ENCODE results near the gene CCP110.

DNA sequence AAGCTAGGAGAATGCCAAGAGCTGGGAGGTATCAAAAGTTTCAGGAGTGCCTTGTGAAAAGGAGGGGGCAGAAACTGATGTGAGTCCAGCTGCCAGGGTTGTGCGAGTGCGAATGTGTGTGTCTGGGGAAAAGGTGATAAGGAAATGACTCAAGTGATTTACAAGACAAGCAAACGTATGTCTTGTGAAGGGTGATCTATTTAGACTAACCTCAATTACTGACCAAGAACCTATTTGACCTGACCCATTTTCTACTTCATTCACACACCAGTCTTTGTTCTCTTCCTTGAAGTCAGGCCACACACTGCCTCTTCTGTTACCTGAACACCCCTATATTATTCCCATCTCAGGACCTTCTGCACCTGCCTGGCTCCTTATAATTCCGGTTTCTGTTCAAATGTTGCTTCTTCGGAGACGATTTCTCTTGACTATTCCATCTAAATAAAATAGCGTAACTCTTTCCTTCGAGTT lies 2.8 kb upstream of the CCP110 start:
- TF ChIP-seq, protein P1, sequence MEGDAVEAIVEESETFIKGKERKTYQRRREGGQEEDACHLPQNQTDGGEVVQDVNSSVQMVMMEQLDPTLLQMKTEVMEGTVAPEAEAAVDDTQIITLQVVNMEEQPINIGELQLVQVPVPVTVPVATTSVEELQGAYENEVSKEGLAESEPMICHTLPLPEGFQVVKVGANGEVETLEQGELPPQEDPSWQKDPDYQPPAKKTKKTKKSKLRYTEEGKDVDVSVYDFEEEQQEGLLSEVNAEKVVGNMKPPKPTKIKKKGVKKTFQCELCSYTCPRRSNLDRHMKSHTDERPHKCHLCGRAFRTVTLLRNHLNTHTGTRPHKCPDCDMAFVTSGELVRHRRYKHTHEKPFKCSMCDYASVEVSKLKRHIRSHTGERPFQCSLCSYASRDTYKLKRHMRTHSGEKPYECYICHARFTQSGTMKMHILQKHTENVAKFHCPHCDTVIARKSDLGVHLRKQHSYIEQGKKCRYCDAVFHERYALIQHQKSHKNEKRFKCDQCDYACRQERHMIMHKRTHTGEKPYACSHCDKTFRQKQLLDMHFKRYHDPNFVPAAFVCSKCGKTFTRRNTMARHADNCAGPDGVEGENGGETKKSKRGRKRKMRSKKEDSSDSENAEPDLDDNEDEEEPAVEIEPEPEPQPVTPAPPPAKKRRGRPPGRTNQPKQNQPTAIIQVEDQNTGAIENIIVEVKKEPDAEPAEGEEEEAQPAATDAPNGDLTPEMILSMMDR (IDR thresholded peaks at IDR 0.05), result no peak
- no peak for TF ChIP-seq POLR2AphosphoS5 (IDR thresholded peaks at IDR 0.05)
